GM12801 (cell line): Measurements from ENCODE around the gene CD244.

Source experiments
- CTCF ChIP-seq: IDR thresholded peaks from one replicate; pipeline ENCODE4 v1.5.1; 2011; ENCODE audit warnings: control low read depth; ENCODE audit not compliant: insufficient read length; ENCODE audit errors: extremely low read depth

The CD244 gene

GRCh38 chr1:160780398-160780755 is 82.3 kb downstream of the CD244 start:
- no peak for TF ChIP-seq CTCF
